Measurements from ENCODE around the gene SPRY1.

DNA sequence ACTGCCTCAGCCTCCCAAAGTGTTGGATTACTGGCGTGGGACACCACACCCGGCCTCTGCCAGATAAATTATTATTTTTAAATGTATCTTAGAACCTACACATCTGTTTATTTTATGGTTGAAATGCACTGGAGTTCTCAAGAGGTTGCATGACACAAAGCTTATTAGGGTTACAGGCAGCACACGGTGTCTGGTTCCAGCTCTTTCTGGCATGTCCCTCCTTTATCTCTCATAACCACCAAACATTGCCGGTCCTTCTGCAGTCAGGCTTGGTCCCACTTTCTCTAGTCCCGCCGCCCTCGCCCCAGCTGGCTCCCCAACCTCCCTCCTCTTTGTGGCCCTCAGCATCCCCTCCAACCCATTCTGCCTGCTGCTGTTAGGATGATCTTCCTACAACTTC, 39.7 kb upstream of the SPRY1 start:
- no peak for TF ChIP-seq POLR2AphosphoS5 (IDR thresholded peaks at IDR 0.05)
- TF ChIP-seq, protein P1, sequence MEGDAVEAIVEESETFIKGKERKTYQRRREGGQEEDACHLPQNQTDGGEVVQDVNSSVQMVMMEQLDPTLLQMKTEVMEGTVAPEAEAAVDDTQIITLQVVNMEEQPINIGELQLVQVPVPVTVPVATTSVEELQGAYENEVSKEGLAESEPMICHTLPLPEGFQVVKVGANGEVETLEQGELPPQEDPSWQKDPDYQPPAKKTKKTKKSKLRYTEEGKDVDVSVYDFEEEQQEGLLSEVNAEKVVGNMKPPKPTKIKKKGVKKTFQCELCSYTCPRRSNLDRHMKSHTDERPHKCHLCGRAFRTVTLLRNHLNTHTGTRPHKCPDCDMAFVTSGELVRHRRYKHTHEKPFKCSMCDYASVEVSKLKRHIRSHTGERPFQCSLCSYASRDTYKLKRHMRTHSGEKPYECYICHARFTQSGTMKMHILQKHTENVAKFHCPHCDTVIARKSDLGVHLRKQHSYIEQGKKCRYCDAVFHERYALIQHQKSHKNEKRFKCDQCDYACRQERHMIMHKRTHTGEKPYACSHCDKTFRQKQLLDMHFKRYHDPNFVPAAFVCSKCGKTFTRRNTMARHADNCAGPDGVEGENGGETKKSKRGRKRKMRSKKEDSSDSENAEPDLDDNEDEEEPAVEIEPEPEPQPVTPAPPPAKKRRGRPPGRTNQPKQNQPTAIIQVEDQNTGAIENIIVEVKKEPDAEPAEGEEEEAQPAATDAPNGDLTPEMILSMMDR (IDR thresholded peaks at IDR 0.05), result no peak
- TF ChIP-seq POLR2A (IDR thresholded peaks at IDR 0.05; ENCODE audit: low read depth), result no peak
- no peak for TF ChIP-seq EP300 (IDR thresholded peaks at IDR 0.05)

All from esophagus muscularis mucosa (tissue), 4 donors.